SK-N-SH treated with all-trans-retinoic acid at 6 μM for 48 hours (cell line): ENCODE measurements around the gene PRRC2C.

Experiments used
- ATAC-seq: fragments of 200-7000 bp; cut with Tn5 transposase; 3 replicates; pipeline ENCODE4 v1.9.1; 2020; ENCODE audit warnings: mild to moderate bottlenecking, moderate library complexity
- ARNTL ChIP-seq: fragments of 450-650 bp; formaldehyde crosslinking; IDR thresholded peaks from 2 replicates; pipeline ENCODE4 v1.5.0; 2020; ENCODE audit warnings: low read depth, mild to moderate bottlenecking, moderate library complexity, borderline replicate concordance
- BACH2 ChIP-seq: fragments of 250-450 bp; sonication (Bioruptor Pico); IDR thresholded peaks from 2 replicates; pipeline ENCODE4 v1.9.0; 2021; ENCODE audit warnings: mild to moderate bottlenecking, borderline replicate concordance
- CREB5 ChIP-seq: fragments of 250-450 bp; sonication (Bioruptor Pico); IDR thresholded peaks from 2 replicates; pipeline ENCODE4 v1.5.1; 2020; ENCODE audit warnings: low read depth, mild to moderate bottlenecking, moderate library complexity
- CSDC2 ChIP-seq: fragments of 250-450 bp; sonication (Bioruptor Pico); IDR thresholded peaks from 2 replicates; pipeline ENCODE4 v1.5.0; 2020; ENCODE audit warnings: mild to moderate bottlenecking, moderate library complexity
- ESRRG ChIP-seq: fragments of 250-450 bp; sonication (Bioruptor Pico); IDR thresholded peaks from 2 replicates; pipeline ENCODE4 v1.6.1; 2021; ENCODE audit warnings: mild to moderate bottlenecking
- GLIS3 ChIP-seq: fragments of 250-450 bp; sonication (Bioruptor Pico); IDR thresholded peaks from 2 replicates; pipeline ENCODE4 v1.5.0; 2020; ENCODE audit warnings: mild to moderate bottlenecking, moderate library complexity
- ISL1 ChIP-seq: fragments of 250-450 bp; sonication (Bioruptor Pico); IDR thresholded peaks from 2 replicates; pipeline ENCODE4 v2.1.2; 2022; ENCODE audit warnings: mild to moderate bottlenecking, moderate library complexity
- OSR1 ChIP-seq: fragments of 250-450 bp; sonication (Bioruptor Pico); IDR thresholded peaks from 2 replicates; pipeline ENCODE4 v1.8.0; 2022; ENCODE audit warnings: moderate library complexity, mild to moderate bottlenecking, inconsistent platforms
- PATZ1 ChIP-seq: fragments of 250-450 bp; sonication (Bioruptor Pico); IDR thresholded peaks from 2 replicates; pipeline ENCODE4 v1.8.0; 2020; ENCODE audit warnings: mild to moderate bottlenecking, moderate library complexity, borderline replicate concordance
- POU6F1 ChIP-seq: fragments of 250-450 bp; sonication (Bioruptor Pico); IDR thresholded peaks from 2 replicates; pipeline ENCODE4 v1.8.0; 2021; ENCODE audit warnings: low read depth, mild to moderate bottlenecking, moderate library complexity, borderline replicate concordance
- PPARA ChIP-seq: fragments of 250-450 bp; sonication (Bioruptor Pico); IDR thresholded peaks from 2 replicates; pipeline ENCODE4 v1.5.0; 2020; ENCODE audit warnings: mild to moderate bottlenecking, borderline replicate concordance
- RARB ChIP-seq: fragments of 250-450 bp; sonication (Bioruptor Pico); IDR thresholded peaks from 2 replicates; pipeline ENCODE4 v1.8.0; 2021; ENCODE audit warnings: mild to moderate bottlenecking, moderate library complexity
- SNAI2 ChIP-seq: fragments of 250-450 bp; sonication (Bioruptor Pico); IDR thresholded peaks from 2 replicates; pipeline ENCODE4 v1.5.0; 2020; ENCODE audit warnings: mild to moderate bottlenecking, moderate library complexity
- TCF4 ChIP-seq: fragments of 250-450 bp; sonication (Bioruptor Pico); IDR thresholded peaks from 2 replicates; pipeline ENCODE4 v1.8.0; 2021; ENCODE audit warnings: mild to moderate bottlenecking, moderate library complexity, borderline replicate concordance
- TOX ChIP-seq: fragments of 250-450 bp; sonication (Bioruptor Pico); IDR thresholded peaks from 2 replicates; pipeline ENCODE4 v1.8.0; 2021; ENCODE audit warnings: mild to moderate bottlenecking, moderate library complexity, borderline replicate concordance
- TSHZ2 ChIP-seq: fragments of 250-450 bp; sonication (Bioruptor Pico); IDR thresholded peaks from 2 replicates; pipeline ENCODE4 v1.5.0; 2020; ENCODE audit warnings: mild to moderate bottlenecking, moderate library complexity
- ZC3H10 ChIP-seq: fragments of 250-450 bp; sonication (Bioruptor Pico); IDR thresholded peaks from 2 replicates; pipeline ENCODE4 v1.5.1; 2021; ENCODE audit warnings: mild to moderate bottlenecking, moderate library complexity
- ZFP3 ChIP-seq: fragments of 250-450 bp; sonication (Bioruptor Pico); IDR thresholded peaks from 2 replicates; pipeline ENCODE4 v1.5.0; 2020; ENCODE audit warnings: mild to moderate bottlenecking, moderate library complexity
- ZFP30 ChIP-seq: fragments of 450-650 bp; formaldehyde crosslinking; IDR thresholded peaks from 2 replicates; pipeline ENCODE4 v1.5.0; 2022; ENCODE audit warnings: mild to moderate bottlenecking, moderate library complexity
- ZNF70 ChIP-seq: fragments of 450-650 bp; formaldehyde crosslinking; IDR thresholded peaks from 2 replicates; pipeline ENCODE4 v1.5.0; 2020; ENCODE audit warnings: mild to moderate bottlenecking, moderate library complexity
- ZNF8 ChIP-seq: fragments of 450-650 bp; formaldehyde crosslinking; IDR thresholded peaks from 2 replicates; pipeline ENCODE4 v1.5.0; 2020; ENCODE audit warnings: mild to moderate bottlenecking, moderate library complexity

Gene PRRC2C

GRCh38 chr1:171576144-171576543 is 90.8 kb downstream of the PRRC2C start:
- ATAC-seq = no peak
- TF ChIP-seq ESRRG (CRISPR knock-in tag) (no peak), ZNF70 (CRISPR knock-in tag) (no peak), ZFP30 (no peak), ZC3H10 (CRISPR knock-in tag) (no peak), TCF4 (CRISPR knock-in tag) (no peak)
- TF ChIP-seq, all 23 proteins: peak for 0

- TF ChIP-seq GLIS3 = no peak
- no peak for TF ChIP-seq TSHZ2 (CRISPR knock-in tag)
- TF ChIP-seq ZFP30 = no peak
- no peak for TF ChIP-seq POU6F1 (CRISPR knock-in tag)
- TF ChIP-seq TCF4 (CRISPR knock-in tag) = no peak
- no peak for TF ChIP-seq PATZ1
- no peak for TF ChIP-seq SNAI2
- no peak for TF ChIP-seq RARB
- TF ChIP-seq ISL1 (CRISPR knock-in tag) = no peak
- TF ChIP-seq ZFP3 (CRISPR knock-in tag) = no peak
- TF ChIP-seq ESRRG (CRISPR knock-in tag) = no peak
- TF ChIP-seq ZC3H10 (CRISPR knock-in tag) = no peak
- TF ChIP-seq TOX (CRISPR knock-in tag) = no peak
- no peak for TF ChIP-seq ZNF70 (CRISPR knock-in tag)
- TF ChIP-seq BACH2 (CRISPR knock-in tag) = no peak
- no peak for TF ChIP-seq ARNTL (CRISPR knock-in tag)
- no peak for TF ChIP-seq OSR1 (CRISPR knock-in tag)
- TF ChIP-seq CSDC2 (CRISPR knock-in tag) = no peak
- no peak for TF ChIP-seq PPARA (CRISPR knock-in tag)
- no peak for TF ChIP-seq CREB5 (CRISPR knock-in tag)
- TF ChIP-seq, all 23 proteins: peak for 0
- ATAC-seq = no peak
Observed at GRCh38 chr1:171581226-171581625, 95.9 kb downstream of the PRRC2C start.

GRCh38 chr1:171581766-171582165 is 96.4 kb downstream of the PRRC2C start:
- ATAC-seq = no peak

More at GRCh38 chr1:171581766-171582165, 96.4 kb downstream of the PRRC2C start:
- TF ChIP-seq ESRRG (CRISPR knock-in tag) (no peak), ARNTL (CRISPR knock-in tag) (no peak), ZC3H10 (CRISPR knock-in tag) (no peak), TCF4 (CRISPR knock-in tag) (no peak), ZNF8 (no peak), PPARA (CRISPR knock-in tag) (no peak), POU6F1 (CRISPR knock-in tag) (no peak), TSHZ2 (CRISPR knock-in tag) (no peak), ISL1 (CRISPR knock-in tag) (no peak), OSR1 (CRISPR knock-in tag) (no peak)
